Activated CD4-positive, alpha-beta T cell treated with anti-CD3 and anti-CD28 coated beads, Interleukin-2, amount 10 ng/mL, durations not matched to agents 24 days and 14 days (primary cell): ENCODE results near the gene ADAMTS19. TPM values are rescaled to one million over a fixed set of nuclear protein-coding genes. Genes with fewer than 3 reads are reported as not detected.

Experiments
- DNase-seq: peaks from one replicate; pipeline ENCODE4 v3.0.0; 2022
- H3K27ac Mint-ChIP-seq: one replicate; pipeline ENCODE4 v1.8.0; 2022; ENCODE audit warnings: mild to moderate bottlenecking, mixed read lengths
- H3K27me3 Mint-ChIP-seq: one replicate; pipeline ENCODE4 v1.8.0; 2022; ENCODE audit warnings: mixed read lengths
- H3K36me3 Mint-ChIP-seq: one replicate; pipeline ENCODE4 v1.8.0; 2022; ENCODE audit warnings: low read depth, mild to moderate bottlenecking, mixed read lengths
- H3K4me1 Mint-ChIP-seq: one replicate; pipeline ENCODE4 v1.8.0; 2021; ENCODE audit warnings: mixed read lengths
- H3K4me3 Mint-ChIP-seq: one replicate; pipeline ENCODE4 v1.8.0; 2022; ENCODE audit warnings: mild to moderate bottlenecking, moderate library complexity, mixed read lengths
- H3K9me3 Mint-ChIP-seq: one replicate; pipeline ENCODE4 v1.8.0; 2021; ENCODE audit warnings: mixed read lengths
- intact Hi-C: fragments of 100-400 bp; cut with micrococcal nuclease; formaldehyde crosslinking; loops from one replicate; pipeline ENCODE4 v1.15.1; 2023
- total RNA-seq: library from RNA; stranded (reverse); gene quantifications from 2 replicates; pipeline ENCODE4 v1.2.3, GENCODE V29; 2022

Gene ADAMTS19
- total RNA-seq, 1 donor from 2014 or later: not detected

DNA sequence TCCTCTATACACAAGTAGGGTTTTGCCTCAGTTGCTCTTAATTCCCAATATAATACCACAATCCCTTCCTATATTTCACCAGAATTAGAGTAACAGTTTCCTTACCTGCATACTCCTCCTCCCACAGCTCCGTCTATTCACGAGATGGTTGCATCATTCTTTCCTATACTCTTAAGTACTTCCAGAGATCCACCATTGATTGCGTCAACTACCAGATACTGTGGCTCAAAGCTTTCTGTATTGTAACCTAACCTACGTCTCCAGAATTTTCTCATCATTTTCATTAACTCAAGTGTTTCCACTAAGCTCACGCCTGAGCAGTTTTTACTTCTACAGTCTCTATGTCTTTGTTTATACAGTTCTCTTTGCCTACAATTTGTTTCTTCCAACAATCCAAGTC lies 256.6 kb downstream of the ADAMTS19 start:
- Mint-ChIP-seq H3K27ac (no peak overlapping the region), H3K4me1 (no peaks in the 10 kb centered on the region), H3K27me3 (no peaks in the 10 kb centered on the region), H3K36me3 (no peaks in the 10 kb centered on the region), H3K9me3 (no peaks in the 10 kb centered on the region), H3K4me3 (no peak overlapping the region)
- DNase-seq: no peak
- intact Hi-C loops: no loop called here

- DNase-seq: no peak
- H3K36me3 Mint-ChIP-seq: no peaks in the 10 kb centered on the region
- H3K27ac Mint-ChIP-seq: no peak overlapping the region
- intact Hi-C loops: no loop called here
- no peak overlapping the region for H3K4me3 Mint-ChIP-seq
- H3K9me3 Mint-ChIP-seq: no peaks in the 10 kb centered on the region
- no peaks in the 10 kb centered on the region for H3K27me3 Mint-ChIP-seq
- no peaks in the 10 kb centered on the region for H3K4me1 Mint-ChIP-seq
These were observed 257.7 kb downstream of the ADAMTS19 start for GRCh38 chr5:129717751-129718310.

DNA sequence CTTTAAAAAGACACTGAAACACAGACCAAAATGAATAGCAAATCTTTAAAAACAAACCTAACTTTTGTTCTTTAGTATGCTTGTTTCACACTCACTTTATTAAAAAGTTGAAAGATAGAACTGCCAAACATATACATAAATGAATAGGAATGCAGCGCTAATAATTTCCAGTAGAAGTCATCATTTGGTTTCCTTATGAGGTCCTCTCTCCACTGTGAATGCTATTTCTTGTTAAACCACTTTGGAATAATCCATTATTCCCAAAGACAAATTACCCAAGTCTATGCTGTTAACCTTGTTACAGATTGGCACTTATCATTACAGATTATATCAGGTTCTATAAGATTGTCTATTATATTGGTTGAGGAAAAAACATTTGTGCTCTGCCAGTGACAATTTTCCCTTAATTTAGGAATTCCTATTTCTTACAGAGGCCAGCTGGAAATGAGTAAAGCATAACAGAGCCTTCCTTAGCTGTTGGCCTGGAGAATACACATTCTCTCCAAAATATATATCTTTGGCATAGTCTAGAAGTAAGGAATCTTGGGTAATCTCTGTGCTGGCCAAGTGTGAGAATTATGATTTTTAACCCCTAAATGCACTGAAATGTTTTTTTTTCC lies 258.5 kb downstream of the ADAMTS19 start:
- Mint-ChIP-seq H3K4me3 (no peak overlapping the region), H3K36me3 (no peaks in the 10 kb centered on the region), H3K4me1 (no peaks in the 10 kb centered on the region), H3K27ac (no peak overlapping the region), H3K27me3 (no peaks in the 10 kb centered on the region), H3K9me3 (no peaks in the 10 kb centered on the region)
- intact Hi-C loops: no loop called here
- no peak for DNase-seq

- no peak for DNase-seq
- no peaks in the 10 kb centered on the region for H3K27me3 Mint-ChIP-seq
- H3K4me1 Mint-ChIP-seq: no peaks in the 10 kb centered on the region
- H3K36me3 Mint-ChIP-seq: no peaks in the 10 kb centered on the region
- no peaks in the 10 kb centered on the region for H3K9me3 Mint-ChIP-seq
- H3K27ac Mint-ChIP-seq: no peak overlapping the region
- H3K4me3 Mint-ChIP-seq: no peak overlapping the region
- intact Hi-C loops: no loop called here
These were observed 264.1 kb downstream of the ADAMTS19 start for GRCh38 chr5:129724222-129724621.

GRCh38 chr5:129724647-129725046 lies 264.5 kb downstream of the ADAMTS19 start:
- H3K4me3 Mint-ChIP-seq: no peak overlapping the region
- intact Hi-C loops: no loop called here
- H3K4me1 Mint-ChIP-seq: no peaks in the 10 kb centered on the region
- no peak for DNase-seq
- no peak overlapping the region for H3K27ac Mint-ChIP-seq
- no peaks in the 10 kb centered on the region for H3K9me3 Mint-ChIP-seq
- H3K27me3 Mint-ChIP-seq: no peaks in the 10 kb centered on the region
- H3K36me3 Mint-ChIP-seq: no peaks in the 10 kb centered on the region

DNA sequence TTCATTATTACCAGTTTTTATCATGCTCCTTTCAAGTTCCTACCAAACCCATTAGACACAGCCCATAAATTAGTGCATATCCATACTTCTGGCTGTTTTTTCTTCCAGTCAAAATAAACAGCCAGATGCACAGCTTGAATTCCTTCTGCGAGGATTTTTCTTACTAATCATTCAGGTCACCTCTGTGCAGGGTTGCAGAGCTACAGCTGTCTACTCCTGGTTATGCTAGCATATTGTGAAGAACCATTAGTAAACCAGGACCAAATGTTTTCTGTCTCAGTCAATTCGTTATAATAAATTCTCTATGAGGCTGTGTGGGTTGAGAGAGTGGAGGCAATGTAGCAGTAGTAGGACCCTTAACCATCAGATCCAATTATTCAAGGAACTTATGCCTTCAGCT lies 279.7 kb downstream of the ADAMTS19 start:
- no peaks in the 10 kb centered on the region for H3K27me3 Mint-ChIP-seq
- intact Hi-C loops: no loop called here
- no peak overlapping the region for H3K27ac Mint-ChIP-seq
- no peak overlapping the region for H3K4me3 Mint-ChIP-seq
- no peaks in the 10 kb centered on the region for H3K9me3 Mint-ChIP-seq
- H3K4me1 Mint-ChIP-seq: no peaks in the 10 kb centered on the region
- no peak for DNase-seq
- H3K36me3 Mint-ChIP-seq: no peaks in the 10 kb centered on the region

DNA sequence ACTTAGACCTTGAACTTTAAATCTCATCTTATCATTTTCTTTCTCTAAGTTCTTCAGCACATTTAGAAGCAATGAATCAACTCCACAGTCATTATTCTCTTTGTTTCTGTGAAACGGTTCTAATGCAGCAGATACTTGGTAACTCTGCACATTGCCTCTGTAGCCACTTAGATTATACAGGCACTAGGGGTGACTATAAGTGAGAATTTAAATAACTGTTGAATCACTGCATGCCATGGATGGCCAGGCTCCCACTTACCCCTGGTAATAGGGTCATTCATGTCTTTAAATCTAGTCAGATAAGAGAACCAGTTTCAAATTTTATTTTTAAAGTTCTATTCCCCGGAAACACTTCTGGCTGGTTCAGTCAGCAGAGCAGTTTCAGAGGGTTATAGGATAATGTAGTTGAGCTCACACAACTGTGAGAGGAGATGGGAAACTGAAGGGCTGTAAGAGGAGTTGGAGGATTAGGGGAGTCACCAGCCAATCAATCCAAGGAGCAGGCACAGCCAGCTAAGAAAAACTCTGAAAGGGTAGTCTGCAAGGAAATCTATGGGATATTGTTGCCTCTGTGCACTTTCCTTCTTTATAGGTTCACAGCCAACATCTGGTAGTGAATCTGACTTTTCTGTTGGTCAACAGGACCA lies 283.6 kb downstream of the ADAMTS19 start:
- intact Hi-C loops: no loop called here
- no peak overlapping the region for H3K27ac Mint-ChIP-seq

GRCh38 chr5:129745997-129746396 lies 285.9 kb downstream of the ADAMTS19 start:
- Mint-ChIP-seq H3K4me1 (no peaks in the 10 kb centered on the region), H3K27me3 (no peaks in the 10 kb centered on the region), H3K4me3 (no peak overlapping the region), H3K27ac (no peak overlapping the region), H3K9me3 (no peaks in the 10 kb centered on the region), H3K36me3 (no peaks in the 10 kb centered on the region)
- intact Hi-C loops: no loop called here
- DNase-seq: no peak

More for the DNA sequence above, 283.6 kb downstream of the ADAMTS19 start:
- H3K4me3 Mint-ChIP-seq: no peak overlapping the region
- H3K4me1 Mint-ChIP-seq: no peaks in the 10 kb centered on the region
- H3K27me3 Mint-ChIP-seq: no peaks in the 10 kb centered on the region
- no peak for DNase-seq
- H3K36me3 Mint-ChIP-seq: no peaks in the 10 kb centered on the region
- no peaks in the 10 kb centered on the region for H3K9me3 Mint-ChIP-seq

GRCh38 chr5:129746876-129747275 lies 286.8 kb downstream of the ADAMTS19 start:
- Mint-ChIP-seq H3K36me3 (no peaks in the 10 kb centered on the region), H3K27ac (no peak overlapping the region), H3K9me3 (no peaks in the 10 kb centered on the region), H3K4me3 (no peak overlapping the region), H3K27me3 (no peaks in the 10 kb centered on the region), H3K4me1 (no peaks in the 10 kb centered on the region)
- intact Hi-C loops: no loop called here
- DNase-seq: no peak

GRCh38 chr5:129747572-129748407 lies 287.7 kb downstream of the ADAMTS19 start, which contains the start of gene MINAR2:
Gene MINAR2, plus strand, starts transcription at chr5:129748094. Its CDS starts 97 bp downstream, at chr5:129748191.
- intact Hi-C loops: no loop called here
- H3K9me3 Mint-ChIP-seq: no peaks in the 10 kb centered on the region
- H3K36me3 Mint-ChIP-seq: no peaks in the 10 kb centered on the region
- H3K4me3 Mint-ChIP-seq: no peak within 1 kb of the TSS
- no peaks in the 10 kb centered on the region for H3K4me1 Mint-ChIP-seq
- H3K27me3 Mint-ChIP-seq: no peaks in the 10 kb centered on the region
- no peak for DNase-seq
- H3K27ac Mint-ChIP-seq: no peak within 1 kb of the TSS

DNA sequence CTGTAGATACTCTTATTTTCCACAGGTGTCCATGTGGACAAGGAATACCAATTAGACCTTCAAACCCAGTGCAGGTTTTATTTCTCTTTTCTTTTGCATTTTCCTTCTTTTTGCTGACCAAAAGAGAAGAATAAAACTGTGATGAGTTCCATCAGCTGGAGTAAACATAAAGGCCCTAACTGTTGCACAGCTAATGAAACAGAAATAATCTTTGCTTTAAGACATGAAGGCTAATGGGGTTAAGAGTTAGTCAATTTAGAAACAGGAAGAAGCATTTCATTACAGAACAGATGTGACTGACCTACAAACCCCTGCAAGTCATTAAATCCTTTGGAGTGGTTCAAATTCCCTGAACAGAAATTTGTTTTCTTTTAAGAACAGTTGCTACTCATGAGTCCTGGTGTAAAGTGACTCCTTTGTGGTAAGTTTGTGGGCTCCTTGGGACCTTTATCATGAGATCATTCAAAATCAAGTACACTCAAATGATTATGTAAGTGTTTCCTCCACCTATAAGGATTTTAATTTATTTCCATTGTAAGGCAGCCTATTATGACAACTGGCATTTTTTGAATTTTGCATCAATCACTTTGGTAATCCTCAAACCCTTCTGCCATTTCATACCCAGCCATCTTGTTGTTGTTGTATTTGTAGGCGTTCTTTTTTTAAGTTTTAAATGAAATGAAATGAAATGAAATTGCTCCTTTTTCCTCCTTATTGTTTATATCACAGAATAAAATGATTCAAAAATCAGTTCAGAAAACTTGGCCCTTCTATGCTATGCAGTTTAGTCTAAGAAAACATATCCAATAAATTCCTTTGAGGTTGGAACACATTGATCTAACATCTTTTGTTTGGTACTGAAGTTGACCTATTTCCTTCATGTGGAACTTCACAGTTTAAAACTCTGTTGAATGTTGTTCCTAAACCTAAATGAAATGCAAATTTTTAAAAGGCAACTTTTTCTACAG lies 289.1 kb downstream of the ADAMTS19 start:
- no peaks in the 10 kb centered on the region for H3K36me3 Mint-ChIP-seq
- no peak overlapping the region for H3K4me3 Mint-ChIP-seq
- no peak overlapping the region for H3K27ac Mint-ChIP-seq
- no peaks in the 10 kb centered on the region for H3K27me3 Mint-ChIP-seq
- DNase-seq: no peak
- intact Hi-C loops: no loop called here
- no peaks in the 10 kb centered on the region for H3K9me3 Mint-ChIP-seq
- H3K4me1 Mint-ChIP-seq: no peaks in the 10 kb centered on the region

DNA sequence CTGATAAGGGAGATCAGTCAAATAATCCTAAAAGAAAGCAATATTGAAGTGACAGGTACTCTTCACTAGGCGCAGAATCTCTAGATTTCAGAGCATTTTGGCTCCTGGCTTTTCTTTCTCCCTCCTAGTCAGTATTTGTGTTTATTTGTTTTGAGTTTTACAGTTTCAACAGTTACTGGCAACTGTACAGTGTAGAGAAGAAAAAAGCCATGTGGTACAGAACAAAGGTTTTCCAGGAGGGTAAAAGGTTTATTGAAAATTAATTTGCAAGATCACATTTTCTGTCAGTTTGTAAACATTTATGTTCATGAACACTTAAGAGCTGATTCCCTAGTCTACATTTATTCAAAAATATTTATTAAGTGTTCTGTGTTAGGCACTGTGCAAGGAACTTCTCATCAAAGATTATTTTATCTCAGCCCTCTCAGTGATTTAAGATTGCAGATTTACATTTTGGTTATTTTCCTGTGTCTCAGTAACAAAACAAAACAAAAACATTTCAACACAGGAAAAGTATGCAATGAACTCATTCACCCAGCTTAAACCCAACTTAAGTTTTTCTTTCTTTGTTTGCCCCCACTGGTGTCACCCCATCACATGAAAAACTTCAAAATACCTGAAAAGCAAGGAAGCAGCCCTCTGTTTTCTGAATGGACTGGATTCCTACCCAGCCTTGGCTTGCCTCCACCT lies 300.7 kb downstream of the ADAMTS19 start:
- no peak for DNase-seq
- H3K4me3 Mint-ChIP-seq: no peak overlapping the region
- intact Hi-C loops: no loop called here
- H3K9me3 Mint-ChIP-seq: no peaks in the 10 kb centered on the region
- H3K4me1 Mint-ChIP-seq: no peaks in the 10 kb centered on the region
- no peaks in the 10 kb centered on the region for H3K27me3 Mint-ChIP-seq
- H3K27ac Mint-ChIP-seq: no peak overlapping the region
- no peaks in the 10 kb centered on the region for H3K36me3 Mint-ChIP-seq

DNA sequence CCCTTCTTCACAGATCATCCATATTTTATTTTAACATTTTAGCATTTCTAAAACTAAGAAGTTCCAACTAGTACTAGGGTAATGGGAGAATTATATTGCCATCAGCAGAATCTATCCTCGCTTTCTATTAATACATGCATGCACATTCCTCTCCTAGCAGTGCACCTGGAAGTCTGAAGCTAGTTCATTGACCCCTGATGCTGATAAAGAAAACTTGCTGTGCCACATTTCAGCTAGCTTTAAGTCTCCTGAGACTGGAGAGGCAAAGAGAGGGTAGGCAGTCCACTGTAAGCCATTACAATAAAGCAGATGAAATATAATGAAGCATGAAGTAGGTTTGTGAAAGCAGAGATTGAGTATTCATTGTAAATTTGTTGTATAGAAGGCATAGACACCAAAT lies 303.6 kb downstream of the ADAMTS19 start:
- H3K4me3 Mint-ChIP-seq: no peak overlapping the region
- intact Hi-C loops: no loop called here
- H3K36me3 Mint-ChIP-seq: no peaks in the 10 kb centered on the region
- H3K9me3 Mint-ChIP-seq: no peaks in the 10 kb centered on the region
- H3K4me1 Mint-ChIP-seq: no peaks in the 10 kb centered on the region
- DNase-seq: no peak
- no peaks in the 10 kb centered on the region for H3K27me3 Mint-ChIP-seq
- no peak overlapping the region for H3K27ac Mint-ChIP-seq
